Peyer's patch (tissue), 4 donors: ENCODE results near the gene GPR160. TPM values are rescaled to one million over a fixed set of nuclear protein-coding genes. Genes with fewer than 3 reads are reported as not detected.
"Not testable (repeated sequence)": the region's sequence is repeated elsewhere in the genome, so short reads cannot be mapped to it uniquely, and the experiment has no call there.

Experiments
- DNase-seq, 3 donors: peaks; one replicate each; pipeline ENCODE4 v3.0.0-alpha.2; 2017 to 2019
- H3K27ac ChIP-seq, 4 donors: fragments of 200-600 bp; sonication (generic); one replicate each; pipeline ENCODE4 v1.5.1; 2016 to 2019
- H3K27me3 ChIP-seq, 2 donors: fragments of 200-600 bp; sonication (generic); one replicate each; pipeline ENCODE4 v1.5.1; 2019
- H3K36me3 ChIP-seq, 3 donors: fragments of 200-600 bp; sonication (generic); one replicate each; pipeline ENCODE4 v1.5.1; 2016 to 2019
- H3K4me1 ChIP-seq, 4 donors: fragments of 200-600 bp; sonication (generic); one replicate each; pipeline ENCODE4 v1.5.1; 2016 to 2019
- H3K4me3 ChIP-seq, 4 donors: fragments of 200-600 bp; sonication (generic); 1 replicate in 3 of 4; 2 replicates in 1 of 4; pipeline ENCODE4 v1.5.1; 2016 to 2019; ENCODE audit warnings: mild to moderate bottlenecking in 1 of 4
- H3K9me3 ChIP-seq, 4 donors: fragments of 200-600 bp; sonication (generic); one replicate each; pipeline ENCODE4 v1.5.1; 2016 to 2019; ENCODE audit warnings: mild to moderate bottlenecking in 1 of 4
- POLR2A ChIP-seq, 2 donors: fragments of 450-650 bp; IDR thresholded peaks; one replicate each; pipeline ENCODE4 v1.5.1; 2017; ENCODE audit warnings: antibody characterized with exemption in 2 of 2, mild to moderate bottlenecking in 2 of 2, moderate library complexity in 2 of 2
- total RNA-seq, 4 donors: library from RNA; depleted of rRNA; stranded (reverse); fragments of >200 nt; gene quantifications; one replicate each; pipeline ENCODE4 v1.1.0, GENCODE V29; 2016
- TF ChIP-seq, protein P1 (sequence below), 6 experiments: fragments of 450-650 bp in 4 of 6; fragments of 200-600 bp in 2 of 6; sonication (generic) in 1 of 6; IDR thresholded peaks; one replicate each; pipeline ENCODE4 v1.5.1; 2017 to 2019; ENCODE audit warnings: antibody characterized with exemption in 6 of 6, mild to moderate bottlenecking in 3 of 6, moderate library complexity in 1 of 6

Gene GPR160
- total RNA-seq, 4 donors from 2014 or later = 144 to 231 (median 203) TPM

DNA sequence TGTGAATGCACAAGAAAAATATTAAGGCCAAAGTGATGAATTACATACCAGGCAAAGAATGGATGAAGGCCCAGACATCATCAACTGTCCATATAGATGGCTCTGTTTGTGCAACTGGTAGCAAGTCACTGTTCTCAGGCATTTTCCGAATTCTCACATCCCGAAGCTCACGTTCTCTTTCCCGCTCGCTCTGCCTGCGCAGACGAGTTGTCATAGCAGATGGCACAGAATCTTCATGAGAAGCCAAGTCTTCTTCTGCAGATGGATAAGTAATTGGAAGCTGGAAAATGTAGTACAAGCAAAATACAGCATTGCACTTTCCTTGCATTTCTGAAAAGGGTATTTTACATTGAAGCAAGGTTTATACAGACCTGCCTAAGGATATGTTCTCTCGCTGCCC is 64.6 kb downstream of the GPR160 start:
- Histone ChIP-seq H3K27me3 (no peaks in the 10 kb centered on the region), H3K4me3 (no peak overlapping the region), H3K36me3 (peaks cover 0 to 69% (median 0%) of the 10 kb centered on the region in 3 donors), H3K4me1 (no peaks in the 10 kb centered on the region), H3K27ac (no peak overlapping the region), H3K9me3 (no peaks in the 10 kb centered on the region)
- DNase-seq = no peak
- TF ChIP-seq, protein P1, sequence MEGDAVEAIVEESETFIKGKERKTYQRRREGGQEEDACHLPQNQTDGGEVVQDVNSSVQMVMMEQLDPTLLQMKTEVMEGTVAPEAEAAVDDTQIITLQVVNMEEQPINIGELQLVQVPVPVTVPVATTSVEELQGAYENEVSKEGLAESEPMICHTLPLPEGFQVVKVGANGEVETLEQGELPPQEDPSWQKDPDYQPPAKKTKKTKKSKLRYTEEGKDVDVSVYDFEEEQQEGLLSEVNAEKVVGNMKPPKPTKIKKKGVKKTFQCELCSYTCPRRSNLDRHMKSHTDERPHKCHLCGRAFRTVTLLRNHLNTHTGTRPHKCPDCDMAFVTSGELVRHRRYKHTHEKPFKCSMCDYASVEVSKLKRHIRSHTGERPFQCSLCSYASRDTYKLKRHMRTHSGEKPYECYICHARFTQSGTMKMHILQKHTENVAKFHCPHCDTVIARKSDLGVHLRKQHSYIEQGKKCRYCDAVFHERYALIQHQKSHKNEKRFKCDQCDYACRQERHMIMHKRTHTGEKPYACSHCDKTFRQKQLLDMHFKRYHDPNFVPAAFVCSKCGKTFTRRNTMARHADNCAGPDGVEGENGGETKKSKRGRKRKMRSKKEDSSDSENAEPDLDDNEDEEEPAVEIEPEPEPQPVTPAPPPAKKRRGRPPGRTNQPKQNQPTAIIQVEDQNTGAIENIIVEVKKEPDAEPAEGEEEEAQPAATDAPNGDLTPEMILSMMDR (IDR thresholded peaks at IDR 0.05) = no peak
- TF ChIP-seq POLR2A (IDR thresholded peaks at IDR 0.05) = no peak

DNA sequence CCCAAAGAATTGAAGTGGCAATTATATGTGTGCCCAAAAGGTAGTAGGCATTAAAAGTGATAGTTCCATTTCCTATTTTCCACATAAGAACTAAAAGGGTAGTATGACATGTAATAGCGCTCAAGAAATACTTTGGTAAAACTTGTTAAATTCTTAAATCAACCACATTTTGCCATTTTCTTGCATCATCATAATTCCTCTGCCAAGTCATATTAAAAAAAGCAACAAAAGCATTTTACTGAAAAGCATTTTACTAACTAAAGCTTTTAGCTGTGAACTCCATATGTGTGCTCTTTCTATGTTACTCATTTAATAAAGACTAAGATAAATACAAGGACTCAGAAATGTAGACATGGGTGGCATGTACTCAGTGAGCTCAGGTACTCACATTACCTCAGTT is 70.1 kb downstream of the GPR160 start:
- H3K4me1 ChIP-seq = no peaks in the 10 kb centered on the region
- H3K27me3 ChIP-seq = no peaks in the 10 kb centered on the region
- no peak for DNase-seq
- peaks cover 0 to 51% (median 0%) of the 10 kb centered on the region in 3 donors for H3K36me3 ChIP-seq
- no peak for TF ChIP-seq POLR2A (IDR thresholded peaks at IDR 0.05)
- TF ChIP-seq, protein P1 (IDR thresholded peaks at IDR 0.05) = no peak
- no peak overlapping the region for H3K4me3 ChIP-seq
- H3K9me3 ChIP-seq = no peaks in the 10 kb centered on the region
- no peak overlapping the region for H3K27ac ChIP-seq

DNA sequence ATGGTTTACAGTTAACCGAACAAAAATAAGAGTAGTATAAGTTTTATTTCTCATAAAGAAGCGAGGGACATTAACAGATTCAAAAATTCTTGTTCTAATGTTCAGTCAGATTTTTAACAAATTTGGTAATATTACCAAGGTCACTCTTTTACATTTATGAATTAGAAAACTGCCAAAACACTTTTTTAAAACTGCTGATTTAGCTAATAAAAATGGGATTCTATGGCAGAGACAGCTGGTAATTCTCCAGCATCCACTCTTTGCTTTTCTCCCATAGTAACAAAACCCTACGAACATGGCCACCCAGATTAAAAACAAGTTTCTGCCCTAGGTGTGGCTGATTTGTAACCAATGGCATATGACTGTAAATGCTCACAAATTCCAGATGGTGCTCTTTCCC is 71.2 kb downstream of the GPR160 start:
- Histone ChIP-seq H3K4me3 (no peak overlapping the region), H3K27ac (no peak overlapping the region), H3K4me1 (no peaks in the 10 kb centered on the region), H3K27me3 (no peaks in the 10 kb centered on the region), H3K36me3 (peaks cover 0 to 54% (median 0%) of the 10 kb centered on the region in 3 donors), H3K9me3 (no peaks in the 10 kb centered on the region)
- no peak for DNase-seq
- TF ChIP-seq POLR2A (IDR thresholded peaks at IDR 0.05) = no peak
- TF ChIP-seq, protein P1 (IDR thresholded peaks at IDR 0.05) = no peak

GRCh38 chr3:170109579-170110293 is 71.9 kb downstream of the GPR160 start:
- Histone ChIP-seq H3K4me3 (no peak overlapping the region), H3K9me3 (no peaks in the 10 kb centered on the region), H3K4me1 (no peaks in the 10 kb centered on the region), H3K36me3 (peaks cover 0 to 58% (median 0%) of the 10 kb centered on the region in 3 donors), H3K27me3 (no peaks in the 10 kb centered on the region), H3K27ac (no peak overlapping the region)
- DNase-seq = no peak
- TF ChIP-seq POLR2A (IDR thresholded peaks at IDR 0.05) = no peak
- TF ChIP-seq, protein P1 (IDR thresholded peaks at IDR 0.05) = no peak

- H3K36me3 ChIP-seq = peaks cover 0 to 63% (median 0%) of the 10 kb centered on the region in 3 donors
- no peak for DNase-seq
- no peaks in the 10 kb centered on the region for H3K9me3 ChIP-seq
- no peak overlapping the region for H3K4me3 ChIP-seq
- no peaks in the 10 kb centered on the region for H3K4me1 ChIP-seq
- H3K27ac ChIP-seq = no peak overlapping the region
- TF ChIP-seq, protein P1 (IDR thresholded peaks at IDR 0.05) = no peak
- TF ChIP-seq POLR2A (IDR thresholded peaks at IDR 0.05) = no peak
- H3K27me3 ChIP-seq = no peaks in the 10 kb centered on the region
Observed at GRCh38 chr3:170111147-170111771, 73.5 kb downstream of the GPR160 start.

DNA sequence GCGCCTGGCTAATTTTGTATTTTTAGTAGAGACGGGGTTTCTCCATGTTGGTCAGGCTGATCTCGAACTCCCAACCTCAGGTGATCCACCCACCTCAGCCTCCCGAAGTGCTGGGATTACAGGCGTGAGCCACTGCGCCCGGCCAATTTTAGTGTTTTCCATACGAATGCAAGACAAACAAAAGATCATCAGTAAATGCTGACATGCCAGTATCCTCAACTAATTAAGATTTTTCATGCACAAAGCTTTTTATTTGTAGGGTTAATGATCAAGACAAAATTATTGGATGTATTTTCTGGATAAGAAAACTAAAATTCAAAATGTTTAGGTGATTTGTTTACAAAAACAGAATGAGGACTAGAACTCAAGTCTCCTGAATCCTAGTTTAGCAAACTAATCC is 76.4 kb downstream of the GPR160 start:
- not testable (repeated sequence) for H3K4me3 ChIP-seq, H3K9me3 ChIP-seq, H3K27ac ChIP-seq, H3K27me3 ChIP-seq, DNase-seq, H3K4me1 ChIP-seq
- peaks cover 0 to 79% (median 0%) of the 10 kb centered on the region in 3 donors for H3K36me3 ChIP-seq
